ENCODE results near the gene MEST. TPM values are rescaled to one million over a fixed set of nuclear protein-coding genes. Genes with fewer than 3 reads are reported as not detected.

The MEST gene
- total and polyA plus RNA-seq, 10 of the 15 experiments (the other 5 are each of a cell fraction or from before 2014, with no cell fraction given): 1.0 to 18.2 (median 8.2) TPM

DNA sequence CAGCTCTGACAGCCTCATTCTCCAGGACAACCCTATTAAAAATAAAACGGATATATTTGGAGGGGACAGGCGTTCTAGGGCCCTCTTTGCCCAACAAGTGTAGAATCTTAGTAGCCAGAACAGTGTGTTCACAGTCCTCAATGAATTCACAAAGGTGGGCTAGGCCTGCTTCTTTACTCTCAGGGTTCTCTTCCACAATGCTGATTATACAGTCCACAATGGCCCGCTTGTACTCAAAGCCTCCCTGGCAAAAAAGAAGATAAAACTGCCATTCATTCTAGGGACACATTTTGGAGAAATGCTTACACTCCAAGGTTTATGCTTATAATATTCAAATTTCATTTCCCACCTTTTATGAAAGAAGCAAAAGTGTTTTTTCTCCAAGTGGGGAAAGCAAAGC, 62.6 kb downstream of the MEST start:
- Histone ChIP-seq H4K20me1 (ENCODE audit: control insufficient read depth, insufficient read depth) (no peaks in the 10 kb centered on the region), H3K36me3 (ENCODE audit: control insufficient read depth in 2 of 2, insufficient read depth in 2 of 2, low read length in 1 of 2) (no peaks in the 10 kb centered on the region; a peak in 1 of 4 replicates), H3K4me2 (ENCODE audit: control insufficient read depth, insufficient read depth) (no peak overlapping the region), H3K4me1 (ENCODE audit: control insufficient read depth, insufficient read depth, low read length) (no peaks in the 10 kb centered on the region), H3K4me3 (no peak overlapping the region), H3K79me2 (ENCODE audit: control insufficient read depth, insufficient read depth, low read length) (no peaks in the 10 kb centered on the region), H3K9ac (ENCODE audit: control insufficient read depth, insufficient read depth, low read length) (no peak overlapping the region), H3K27me3 (replicated peaks in 1 of 2; ENCODE audit: control insufficient read depth in 2 of 2, insufficient read depth in 2 of 2, low read length in 1 of 2) (no peaks in the 10 kb centered on the region), H3K9me3 (replicated peaks; ENCODE audit: control insufficient read depth, insufficient read depth, low read length) (no peaks in the 10 kb centered on the region), H3K27ac (ENCODE audit: control insufficient read depth, insufficient read depth) (no peak overlapping the region), H2AFZ (ENCODE audit: control insufficient read depth, low read depth, low read length) (no peak overlapping the region)
- WGBS (ENCODE audit: insufficient coverage, insufficient replicate concordance, low lambda C conversion rate, missing lambda C conversion rate): 86% methylated on average over 3 of the region's 3 CpGs
- ATAC-seq (no peak), FAIRE-seq (no peak), DNase-seq (ENCODE audit: low read depth, low spot score) (no peak)
- CTCF ChIA-PET: no interaction called here
- BruUV-seq (replicated peaks): no TSS peak
- intact Hi-C loops (cut with micrococcal nuclease; ENCODE audit: unreplicated experiment): no loop called here
- RAD21 ChIA-PET (ENCODE audit: unreplicated experiment): no interaction called here
- SMC1A ChIA-PET (ENCODE audit: uncharacterized antibody, unreplicated experiment): no interaction called here
- POLR2A ChIA-PET: no interaction called here
- TF ChIP-seq TARDBP (IDR thresholded peaks at IDR 0.05; ENCODE audit: borderline replicate concordance) (no peak), ASH2L (IDR thresholded peaks at IDR 0.05; ENCODE audit: borderline replicate concordance, low read depth) (no peak), RFX5 (IDR thresholded peaks at IDR 0.05; ENCODE audit: low read depth, low read length) (no peak), SPI1 (IDR thresholded peaks at IDR 0.05; ENCODE audit: borderline replicate concordance, insufficient read depth, low read depth, low read length) (no peak), MEF2A (IDR thresholded peaks at IDR 0.05; ENCODE audit: insufficient read depth, low read depth, low read length) (no peak), ESRRA (IDR thresholded peaks at IDR 0.05; ENCODE audit: low read length) (no peak), SP1 (IDR thresholded peaks at IDR 0.05; ENCODE audit: low read depth, low read length) (no peak), BCLAF1 (IDR thresholded peaks at IDR 0.05) (no peak), JUND (IDR thresholded peaks at IDR 0.05; ENCODE audit: low read depth, low read length) (no peak), EED (IDR thresholded peaks at IDR 0.05; ENCODE audit: low read depth) (no peak)
- TF ChIP-seq, protein P1, sequence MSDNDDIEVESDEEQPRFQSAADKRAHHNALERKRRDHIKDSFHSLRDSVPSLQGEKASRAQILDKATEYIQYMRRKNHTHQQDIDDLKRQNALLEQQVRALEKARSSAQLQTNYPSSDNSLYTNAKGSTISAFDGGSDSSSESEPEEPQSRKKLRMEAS (IDR thresholded peaks at IDR 0.05; ENCODE audit: low read depth, low read length): no peak
- in situ Hi-C loops (cut with MboI): no loop called here

MicroRNAs encoded within 50 kb of the gene (microRNA counts, 767-probe panel; counts per million panel counts)
- 1,705 counts per million, percentile 66 among the panel's probes with 10 or more counts for microRNA hsa-miR-335-5p

Small RNA genes lying within 50 kb of the gene (microRNA-seq; reads per million reads assigned to microRNA genes)
- 317 reads per million, percentile 82 among the genes with 10 or more reads in this experiment for gene MIR335

Small RNA genes lying within 50 kb of the gene (small RNA-seq; reads per million reads assigned to genes)
- not detected for gene MIR335
- gene RF02148: not detected
- not detected for gene RF02149
- gene RF02150: not detected

Other genes starting within 250 kb of the MEST start
Only the 7 nearest of the 8 such genes appear.
- not detected in 2 replicates for gene CPA2, start 225.2 kb upstream of the MEST start, total RNA-seq (2014; rRNA removed)
- gene CPA2, start 225.2 kb upstream of the MEST start, total RNA-seq (2014; rRNA removed; fragmentation: Illumina TruSeq; extraction: Trizol): not detected in 2 replicates
- gene CPA2, start 225.2 kb upstream of the MEST start, total RNA-seq (2021): 1.4 and 1.9 TPM in 2 replicates
- gene CPA2, start 225.2 kb upstream of the MEST start, polyA plus RNA-seq (2011; rRNA removed): not detected in 2 replicates
- 0.04 TPM in 1 of 2 replicates, not detected in the other for gene CPA2, start 225.2 kb upstream of the MEST start, polyA plus RNA-seq (2014; fragmentation: Illumina TruSeq; extraction: Trizol)
- gene CPA2, start 225.2 kb upstream of the MEST start, polyA plus RNA-seq (2014; fragmentation: Nextera tagmentation; extraction: Ambion mirVana): not detected
- gene CPA2, start 225.2 kb upstream of the MEST start, polyA plus RNA-seq (2014; rRNA removed): not detected in 2 replicates
- gene CPA2, start 225.2 kb upstream of the MEST start, polyA plus RNA-seq (2016; fragmentation: Nextera tagmentation; extraction: Ambion mirVana): not detected
- gene CPA4, start 198.9 kb upstream of the MEST start, total RNA-seq (2014; rRNA removed): 0.06 and 0.33 TPM in 2 replicates
- gene CPA4, start 198.9 kb upstream of the MEST start, total RNA-seq (2014; rRNA removed; fragmentation: Illumina TruSeq; extraction: Trizol): 0.09 and 0.13 TPM in 2 replicates
- 0.18 and 0.37 TPM in 2 replicates for gene CPA4, start 198.9 kb upstream of the MEST start, total RNA-seq (2021)
- gene CPA4, start 198.9 kb upstream of the MEST start, polyA plus RNA-seq (2011; rRNA removed): 0.16 and 0.20 TPM in 2 replicates
- 0.15 and 1.5 TPM in 2 replicates for gene CPA4, start 198.9 kb upstream of the MEST start, polyA plus RNA-seq (2014; fragmentation: Illumina TruSeq; extraction: Trizol)
- gene CPA4, start 198.9 kb upstream of the MEST start, polyA plus RNA-seq (2014; fragmentation: Nextera tagmentation; extraction: Ambion mirVana): under 1 TPM; 0.05 to 0.21 TPM
- 0.13 and 0.35 TPM in 2 replicates for gene CPA4, start 198.9 kb upstream of the MEST start, polyA plus RNA-seq (2014; rRNA removed)
- gene CPA4, start 198.9 kb upstream of the MEST start, polyA plus RNA-seq (2016; fragmentation: Nextera tagmentation; extraction: Ambion mirVana): under 1 TPM in 1 of 2 experiments, not detected in 1; 0.20 TPM
- gene CPA5, start 147.3 kb upstream of the MEST start, total RNA-seq (2014; rRNA removed): 0.17 TPM in 1 of 2 replicates, not detected in the other
- gene CPA5, start 147.3 kb upstream of the MEST start, total RNA-seq (2014; rRNA removed; fragmentation: Illumina TruSeq; extraction: Trizol): 0.09 and 0.28 TPM in 2 replicates
- 0.29 and 0.49 TPM in 2 replicates for gene CPA5, start 147.3 kb upstream of the MEST start, total RNA-seq (2021)
- gene CPA5, start 147.3 kb upstream of the MEST start, polyA plus RNA-seq (2011; rRNA removed): 0.22 and 0.52 TPM in 2 replicates
- gene CPA5, start 147.3 kb upstream of the MEST start, polyA plus RNA-seq (2014; fragmentation: Illumina TruSeq; extraction: Trizol): 0.06 and 0.21 TPM in 2 replicates
- under 1 TPM; 0.40 to 0.45 TPM for gene CPA5, start 147.3 kb upstream of the MEST start, polyA plus RNA-seq (2014; fragmentation: Nextera tagmentation; extraction: Ambion mirVana)
- 0.10 TPM in 1 of 2 replicates, not detected in the other for gene CPA5, start 147.3 kb upstream of the MEST start, polyA plus RNA-seq (2014; rRNA removed)
- gene CPA5, start 147.3 kb upstream of the MEST start, polyA plus RNA-seq (2016; fragmentation: Nextera tagmentation; extraction: Ambion mirVana): not detected
- not detected in 2 replicates for gene CPA1, start 111.6 kb upstream of the MEST start, total RNA-seq (2014; rRNA removed)
- gene CPA1, start 111.6 kb upstream of the MEST start, total RNA-seq (2014; rRNA removed; fragmentation: Illumina TruSeq; extraction: Trizol): not detected in 2 replicates
- gene CPA1, start 111.6 kb upstream of the MEST start, total RNA-seq (2021): 8.0 and 11.9 TPM in 2 replicates
- not detected in 2 replicates for gene CPA1, start 111.6 kb upstream of the MEST start, polyA plus RNA-seq (2011; rRNA removed)
- gene CPA1, start 111.6 kb upstream of the MEST start, polyA plus RNA-seq (2014; fragmentation: Illumina TruSeq; extraction: Trizol): not detected in 2 replicates
- gene CPA1, start 111.6 kb upstream of the MEST start, polyA plus RNA-seq (2014; fragmentation: Nextera tagmentation; extraction: Ambion mirVana): not detected
- gene CPA1, start 111.6 kb upstream of the MEST start, polyA plus RNA-seq (2014; rRNA removed): not detected in 2 replicates
- gene CPA1, start 111.6 kb upstream of the MEST start, polyA plus RNA-seq (2016; fragmentation: Nextera tagmentation; extraction: Ambion mirVana): not detected
- 11.4 and 12.3 TPM in 2 replicates for gene CEP41, start 51.1 kb upstream of the MEST start, total RNA-seq (2014; rRNA removed)
- 13.1 and 15.1 TPM in 2 replicates for gene CEP41, start 51.1 kb upstream of the MEST start, total RNA-seq (2014; rRNA removed; fragmentation: Illumina TruSeq; extraction: Trizol)
- gene CEP41, start 51.1 kb upstream of the MEST start, total RNA-seq (2021): 18.7 and 20.8 TPM in 2 replicates
- gene CEP41, start 51.1 kb upstream of the MEST start, polyA plus RNA-seq (2011; rRNA removed): 20.1 and 20.4 TPM in 2 replicates
- 27.3 and 28.5 TPM in 2 replicates for gene CEP41, start 51.1 kb upstream of the MEST start, polyA plus RNA-seq (2014; fragmentation: Illumina TruSeq; extraction: Trizol)
- 10 to 100 TPM; 30.4 to 36.2 TPM for gene CEP41, start 51.1 kb upstream of the MEST start, polyA plus RNA-seq (2014; fragmentation: Nextera tagmentation; extraction: Ambion mirVana)
- 18.8 and 22.0 TPM in 2 replicates for gene CEP41, start 51.1 kb upstream of the MEST start, polyA plus RNA-seq (2014; rRNA removed)
- 10 to 100 TPM; 36.9 to 43.0 TPM for gene CEP41, start 51.1 kb upstream of the MEST start, polyA plus RNA-seq (2016; fragmentation: Nextera tagmentation; extraction: Ambion mirVana)
- 17.7 and 20.7 TPM in 2 replicates for gene COPG2, start 176.7 kb downstream of the MEST start, total RNA-seq (2014; rRNA removed)
- gene COPG2, start 176.7 kb downstream of the MEST start, total RNA-seq (2014; rRNA removed; fragmentation: Illumina TruSeq; extraction: Trizol): 15.7 and 16.6 TPM in 2 replicates
- gene COPG2, start 176.7 kb downstream of the MEST start, total RNA-seq (2021): 23.8 and 25.2 TPM in 2 replicates
- gene COPG2, start 176.7 kb downstream of the MEST start, polyA plus RNA-seq (2011; rRNA removed): 37.8 and 47.4 TPM in 2 replicates
- gene COPG2, start 176.7 kb downstream of the MEST start, polyA plus RNA-seq (2014; fragmentation: Illumina TruSeq; extraction: Trizol): 29.6 and 38.4 TPM in 2 replicates
- gene COPG2, start 176.7 kb downstream of the MEST start, polyA plus RNA-seq (2014; fragmentation: Nextera tagmentation; extraction: Ambion mirVana): 1 to 10 TPM; 3.4 to 3.9 TPM
- 16.8 and 21.3 TPM in 2 replicates for gene COPG2, start 176.7 kb downstream of the MEST start, polyA plus RNA-seq (2014; rRNA removed)
- gene COPG2, start 176.7 kb downstream of the MEST start, polyA plus RNA-seq (2016; fragmentation: Nextera tagmentation; extraction: Ambion mirVana): 1 to 10 TPM; 4.0 to 4.2 TPM
- not detected in 2 replicates for gene TSGA13, start 194.5 kb downstream of the MEST start, total RNA-seq (2014; rRNA removed)
- not detected in 2 replicates for gene TSGA13, start 194.5 kb downstream of the MEST start, total RNA-seq (2014; rRNA removed; fragmentation: Illumina TruSeq; extraction: Trizol)
- gene TSGA13, start 194.5 kb downstream of the MEST start, total RNA-seq (2021): not detected in 2 replicates
- not detected in 2 replicates for gene TSGA13, start 194.5 kb downstream of the MEST start, polyA plus RNA-seq (2011; rRNA removed)
- gene TSGA13, start 194.5 kb downstream of the MEST start, polyA plus RNA-seq (2014; fragmentation: Illumina TruSeq; extraction: Trizol): not detected in 2 replicates
- not detected for gene TSGA13, start 194.5 kb downstream of the MEST start, polyA plus RNA-seq (2014; fragmentation: Nextera tagmentation; extraction: Ambion mirVana)
- gene TSGA13, start 194.5 kb downstream of the MEST start, polyA plus RNA-seq (2014; rRNA removed): not detected in 2 replicates
- not detected for gene TSGA13, start 194.5 kb downstream of the MEST start, polyA plus RNA-seq (2016; fragmentation: Nextera tagmentation; extraction: Ambion mirVana)

All from GM12878 (cell line).